HepG2 (cell line): ENCODE data around the gene PHKG1. TPM values are rescaled to one million over a fixed set of nuclear protein-coding genes. Genes with fewer than 3 reads are reported as not detected.

Experiments
- ATAC-seq: fragments of 200-7000 bp; cut with Tn5 transposase; 3 replicates; pipeline ENCODE4 v1.9.1; 2020; ENCODE audit warnings: mild to moderate bottlenecking, moderate library complexity
- BruUV-seq: library from RNA; stranded (reverse); fragments of 400-500 nt; replicated peaks from 2 replicates; lab custom pipeline; 2021; lab: Mats Ljungman, UMichigan
- CTCF ChIA-PET: fragments of 300-600 bp; formaldehyde crosslinking; extraction: SDS; loops from one replicate; lab custom pipeline; 2021; ENCODE audit warnings: low total read pairs, inconsistent platforms, low intra/inter-chr PET ratio; lab: Yijun Ruan, JAX
- POLR2A ChIA-PET: fragments of 350-600 bp; sonication (Branson Sonifier 250); formaldehyde crosslinking; loops from one replicate; lab custom pipeline; 2020; ENCODE audit warnings: antibody characterized with exemption, inconsistent platforms; lab: Yijun Ruan, JAX
- DNase-seq: peaks from one replicate; pipeline ENCODE4 v3.0.0-alpha.2; 2015; ENCODE audit warnings: low spot score
- FAIRE-seq: peaks from 3 replicates; lab custom pipeline; 2011; peaks lifted over from hg19 to GRCh38; lab: Jason Lieb, UNC
- H2AFZ ChIP-seq: one replicate; pipeline ENCODE4 v1.6.1; 2011; ENCODE audit warnings: low read length, inconsistent platforms
- H3K27ac ChIP-seq: fragments of 300-600 bp; 3 replicates; pipeline ENCODE4 v1.8.0; 2011; ENCODE audit warnings: mixed run types, mild to moderate bottlenecking, mixed read lengths, low read length, inconsistent platforms; ENCODE audit not compliant: insufficient read depth; ENCODE audit errors: extremely low read length
- H3K27me3 ChIP-seq, 2 experiments: fragments of 200-600 bp in 1 of 2; 2 replicates in 1 of 2; 3 replicates in 1 of 2; pipeline versions ENCODE4 v1.6.0 to v1.8.0; 2011; ENCODE audit warnings: low read length in 2 of 2, mild to moderate bottlenecking in 2 of 2, moderate library complexity in 2 of 2, inconsistent platforms in 1 of 2; ENCODE audit not compliant: insufficient read depth in 2 of 2, control insufficient read depth in 1 of 2
- H3K36me3 ChIP-seq, 2 experiments: fragments of 200-600 bp in 1 of 2; replicated peaks in 1 of 2; 2 replicates in 1 of 2; 3 replicates in 1 of 2; pipeline versions ENCODE4 v1.5.1 to v1.8.0; 2011; ENCODE audit warnings: low read length in 2 of 2, inconsistent platforms in 1 of 2; ENCODE audit not compliant: insufficient read depth in 2 of 2, control insufficient read depth in 1 of 2
- H3K4me1 ChIP-seq: 2 replicates; pipeline ENCODE4 v1.5.1; 2012; ENCODE audit warnings: low read length, inconsistent platforms; ENCODE audit not compliant: insufficient read depth
- H3K4me2 ChIP-seq: 2 replicates; pipeline ENCODE4 v1.6.0; 2011; ENCODE audit warnings: low read depth, low read length, inconsistent platforms
- H3K4me3 ChIP-seq, 3 experiments: fragments of 200-600 bp in 1 of 3; sonication (generic), shearing (Covaris generic) in 1 of 3; replicated peaks in 1 of 3; 2 replicates each; pipeline ENCODE4 v1.5.1; 2011 to 2016; ENCODE audit warnings: low read length in 3 of 3, inconsistent platforms in 2 of 3, low read depth in 2 of 3, mild to moderate bottlenecking in 2 of 3, control low read depth in 1 of 3, mixed read lengths in 1 of 3; ENCODE audit not compliant: insufficient read depth in 1 of 3
- H3K79me2 ChIP-seq: one replicate; pipeline ENCODE4 v1.6.1; 2011; ENCODE audit warnings: low read length, inconsistent platforms; ENCODE audit not compliant: insufficient read depth
- H3K9ac ChIP-seq: 2 replicates; pipeline ENCODE4 v1.6.0; 2011; ENCODE audit warnings: mild to moderate bottlenecking, low read depth, low read length, inconsistent platforms; ENCODE audit not compliant: insufficient read depth
- H3K9me3 ChIP-seq: 2 replicates; pipeline ENCODE4 v1.5.1; 2012; ENCODE audit warnings: mild to moderate bottlenecking, low read length
- H4K20me1 ChIP-seq: 2 replicates; pipeline ENCODE4 v1.6.0; 2011; ENCODE audit warnings: inconsistent platforms, mild to moderate bottlenecking, low read length, moderate library complexity; ENCODE audit not compliant: insufficient read depth
- BHLHE40 ChIP-seq: IDR thresholded peaks from 2 replicates; pipeline ENCODE4 v1.6.1; 2011; ENCODE audit warnings: low read length, improper control_type of control experiment
- BORCS8-MEF2B ChIP-seq: sonication (generic); formaldehyde crosslinking; IDR thresholded peaks from 2 replicates; pipeline ENCODE4 v1.8.0; 2022; ENCODE audit warnings: mild to moderate bottlenecking, missing genetic modification reagents
- BRD4 ChIP-seq: sonication (generic); formaldehyde crosslinking; IDR thresholded peaks from 2 replicates; pipeline ENCODE4 v1.4.0; 2020; ENCODE audit warnings: missing genetic modification reagents
- CAMTA2 ChIP-seq: sonication (generic); formaldehyde crosslinking; IDR thresholded peaks from 2 replicates; pipeline ENCODE4 v1.4.0; 2020; ENCODE audit warnings: mild to moderate bottlenecking, missing genetic modification reagents, borderline replicate concordance
- CBX2 ChIP-seq, 2 experiments: fragments of 200-600 bp in 1 of 2; sonication (generic); formaldehyde crosslinking in 1 of 2; IDR thresholded peaks; 2 replicates each; pipeline versions ENCODE4 v1.7.0 to v1.8.1; 2018 to 2022; ENCODE audit warnings: low read depth in 2 of 2, low read length in 1 of 2, mild to moderate bottlenecking in 1 of 2, missing genetic modification reagents in 1 of 2
- CHD4 ChIP-seq: fragments of 200-600 bp; sonication (generic); IDR thresholded peaks from 2 replicates; pipeline ENCODE4 v1.7.0; 2017; ENCODE audit warnings: mild to moderate bottlenecking, low read length, borderline replicate concordance
- PHF20 ChIP-seq: sonication (generic); formaldehyde crosslinking; IDR thresholded peaks from 2 replicates; pipeline ENCODE4 v1.5.0; 2020; ENCODE audit warnings: mild to moderate bottlenecking, missing genetic modification reagents
- TBX3 ChIP-seq: fragments of 450-650 bp; IDR thresholded peaks from 2 replicates; pipeline ENCODE4 v1.6.1; 2017; ENCODE audit warnings: antibody characterized with exemption, mild to moderate bottlenecking, inconsistent platforms, borderline replicate concordance
- TCF7 ChIP-seq: sonication (generic); IDR thresholded peaks from 2 replicates; pipeline ENCODE4 v1.6.1; 2016; ENCODE audit warnings: antibody characterized with exemption, low read depth
- ZBTB8A ChIP-seq: sonication (generic); formaldehyde crosslinking; IDR thresholded peaks from 2 replicates; pipeline ENCODE4 v1.4.0; 2020; ENCODE audit warnings: mild to moderate bottlenecking, low read depth, missing genetic modification reagents, borderline replicate concordance
- ZIK1 ChIP-seq: sonication (generic); formaldehyde crosslinking; IDR thresholded peaks from 2 replicates; pipeline ENCODE4 v1.5.0; 2020; ENCODE audit warnings: mild to moderate bottlenecking, low read depth, missing genetic modification reagents, borderline replicate concordance
- ZNF30 ChIP-seq: sonication (generic); formaldehyde crosslinking; IDR thresholded peaks from 2 replicates; pipeline ENCODE4 v1.5.0; 2020; ENCODE audit warnings: mild to moderate bottlenecking, missing genetic modification reagents
- ZNF354B ChIP-seq: sonication (generic); formaldehyde crosslinking; IDR thresholded peaks from 2 replicates; pipeline ENCODE4 v1.8.0; 2022; ENCODE audit warnings: mild to moderate bottlenecking, missing genetic modification reagents
- ZSCAN9 ChIP-seq: IDR thresholded peaks from 2 replicates; pipeline ENCODE4 v1.6.1; 2016; ENCODE audit warnings: borderline replicate concordance
- WGBS: methylation state at CpG from one replicate; pipeline ENCODE4 v1.1.6; 2017; ENCODE audit warnings: low lambda C conversion rate; 5-methylcytosine and 5-hydroxymethylcytosine counted together
- in situ Hi-C: cut with HindIII; loops from 2 replicates; pipeline ENCODE4 v1.10.0; 2017; ENCODE audit warnings: low pct_unique_long_range_greater_than_20kb; ENCODE audit not compliant: extremely low pct_ligation_motif_present
- intact Hi-C: fragments of 100-400 bp; cut with micrococcal nuclease; formaldehyde crosslinking; loops from one replicate; pipeline ENCODE4 v1.10.0; 2022; ENCODE audit not compliant: unreplicated experiment
- polyA plus RNA-seq, 8 experiments: library from polyadenylated mRNA; depleted of rRNA in 3 of 8; stranded (reverse) in 7 of 8; unstranded in 1 of 8; fragments of >200 nt; fragmentation: Illumina TruSeq in 4 of 8; extraction: Trizol in 4 of 8; gene quantifications; 2 replicates each; pipeline versions ENCODE4 v1.2.1 to v1.2.3, GENCODE V29; 2011 to 2016; ENCODE audit warnings: low read depth in 4 of 8, missing spikeins in 1 of 8, mixed read lengths in 1 of 8; ENCODE audit not compliant: insufficient read depth in 1 of 8
- total RNA-seq, 5 experiments: library from RNA; depleted of rRNA; stranded (reverse); fragments of >200 nt; fragmentation: Illumina TruSeq; extraction: Trizol; gene quantifications; 2 replicates each; pipeline ENCODE4 v1.2.3, GENCODE V29; 2016; ENCODE audit warnings: low read depth in 1 of 5
- TF ChIP-seq, protein P1 (sequence below): IDR thresholded peaks from 2 replicates; pipeline ENCODE4 v1.4.0; 2020; ENCODE audit warnings: mild to moderate bottlenecking, missing genetic modification reagents
- TF ChIP-seq, protein P2 (sequence below): sonication (generic); formaldehyde crosslinking; conservative IDR thresholded peaks from 2 replicates; pipeline ENCODE4 v1.4.0; 2020; ENCODE audit warnings: missing genetic modification reagents
- TF ChIP-seq, protein P3 (sequence below): sonication (generic); formaldehyde crosslinking; IDR thresholded peaks from 2 replicates; pipeline ENCODE4 v1.4.0; 2020; ENCODE audit warnings: mild to moderate bottlenecking, missing genetic modification reagents
- TF ChIP-seq, protein P4 (sequence below): sonication (generic); formaldehyde crosslinking; IDR thresholded peaks from 2 replicates; pipeline ENCODE4 v1.4.0; 2020; ENCODE audit warnings: mild to moderate bottlenecking, missing genetic modification reagents

PHKG1 gene
- total and polyA plus RNA-seq, 2 of the 13 experiments (the other 11 are each of a cell fraction or from before 2014, with no cell fraction given): 0.44 to 0.71 TPM

DNA sequence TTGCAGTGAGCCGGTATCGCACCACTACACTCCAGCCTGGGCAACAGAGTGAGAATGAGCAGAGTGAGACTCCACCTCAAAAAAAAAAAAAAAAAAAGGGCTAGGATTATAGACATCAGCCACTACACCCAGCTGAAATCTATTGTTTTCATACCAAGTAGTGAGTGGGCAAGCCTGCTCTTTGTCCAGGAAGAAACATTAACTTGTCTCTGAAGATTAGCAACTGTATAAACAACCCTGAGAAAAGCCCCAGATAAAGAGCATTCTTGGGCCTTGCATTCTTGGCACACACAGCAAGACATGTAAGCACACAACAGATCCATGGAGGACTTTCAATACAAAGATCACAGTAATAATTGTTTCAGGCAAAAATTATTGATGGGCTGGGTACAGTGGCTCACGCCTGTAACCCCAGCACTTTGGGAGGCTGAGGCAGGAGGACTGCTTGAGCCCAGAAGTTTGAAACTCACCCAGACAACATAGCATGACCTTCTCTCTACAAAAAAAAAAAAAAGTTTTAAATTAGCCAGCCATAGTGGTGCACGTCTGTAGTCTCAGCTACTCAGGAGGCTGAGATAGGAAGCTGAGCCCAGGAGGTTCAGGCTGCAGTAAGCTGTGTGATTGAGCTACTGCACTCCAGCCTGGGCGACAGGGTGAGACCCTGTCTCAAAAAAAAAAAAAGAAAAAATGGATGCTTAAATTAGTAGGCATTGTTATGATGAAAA lies 45.9 kb downstream of the PHKG1 start:
- WGBS: 9% methylated on average over 5 of the region's 5 CpGs
- peak overlapping the region; percentile 48 for H3K4me2 ChIP-seq
- FAIRE-seq: peak; percentile 23
- TF ChIP-seq BORCS8-MEF2B: no peak
- no peak for TF ChIP-seq ZNF354B
- TF ChIP-seq, protein P1, sequence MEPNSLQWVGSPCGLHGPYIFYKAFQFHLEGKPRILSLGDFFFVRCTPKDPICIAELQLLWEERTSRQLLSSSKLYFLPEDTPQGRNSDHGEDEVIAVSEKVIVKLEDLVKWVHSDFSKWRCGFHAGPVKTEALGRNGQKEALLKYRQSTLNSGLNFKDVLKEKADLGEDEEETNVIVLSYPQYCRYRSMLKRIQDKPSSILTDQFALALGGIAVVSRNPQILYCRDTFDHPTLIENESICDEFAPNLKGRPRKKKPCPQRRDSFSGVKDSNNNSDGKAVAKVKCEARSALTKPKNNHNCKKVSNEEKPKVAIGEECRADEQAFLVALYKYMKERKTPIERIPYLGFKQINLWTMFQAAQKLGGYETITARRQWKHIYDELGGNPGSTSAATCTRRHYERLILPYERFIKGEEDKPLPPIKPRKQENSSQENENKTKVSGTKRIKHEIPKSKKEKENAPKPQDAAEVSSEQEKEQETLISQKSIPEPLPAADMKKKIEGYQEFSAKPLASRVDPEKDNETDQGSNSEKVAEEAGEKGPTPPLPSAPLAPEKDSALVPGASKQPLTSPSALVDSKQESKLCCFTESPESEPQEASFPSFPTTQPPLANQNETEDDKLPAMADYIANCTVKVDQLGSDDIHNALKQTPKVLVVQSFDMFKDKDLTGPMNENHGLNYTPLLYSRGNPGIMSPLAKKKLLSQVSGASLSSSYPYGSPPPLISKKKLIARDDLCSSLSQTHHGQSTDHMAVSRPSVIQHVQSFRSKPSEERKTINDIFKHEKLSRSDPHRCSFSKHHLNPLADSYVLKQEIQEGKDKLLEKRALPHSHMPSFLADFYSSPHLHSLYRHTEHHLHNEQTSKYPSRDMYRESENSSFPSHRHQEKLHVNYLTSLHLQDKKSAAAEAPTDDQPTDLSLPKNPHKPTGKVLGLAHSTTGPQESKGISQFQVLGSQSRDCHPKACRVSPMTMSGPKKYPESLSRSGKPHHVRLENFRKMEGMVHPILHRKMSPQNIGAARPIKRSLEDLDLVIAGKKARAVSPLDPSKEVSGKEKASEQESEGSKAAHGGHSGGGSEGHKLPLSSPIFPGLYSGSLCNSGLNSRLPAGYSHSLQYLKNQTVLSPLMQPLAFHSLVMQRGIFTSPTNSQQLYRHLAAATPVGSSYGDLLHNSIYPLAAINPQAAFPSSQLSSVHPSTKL: peak; percentile 59
- TF ChIP-seq TCF7: no peak
- TF ChIP-seq PHF20 (CRISPR knock-in tag): no peak
- no peak for TF ChIP-seq ZNF30 (CRISPR knock-in tag)
- no peak for TF ChIP-seq ZIK1 (CRISPR knock-in tag)
- no peak for TF ChIP-seq CAMTA2 (CRISPR knock-in tag)
- TF ChIP-seq BRD4: no peak
- no peak for TF ChIP-seq BHLHE40
- TF ChIP-seq CBX2 (IDR thresholded peaks at IDR 0.05; ENCODE audit: low read depth, low read length): no peak
- no peak for TF ChIP-seq CBX2 (CRISPR knock-in tag; IDR thresholded peaks at IDR 0.05; ENCODE audit: low read depth)
- TF ChIP-seq, protein P2, sequence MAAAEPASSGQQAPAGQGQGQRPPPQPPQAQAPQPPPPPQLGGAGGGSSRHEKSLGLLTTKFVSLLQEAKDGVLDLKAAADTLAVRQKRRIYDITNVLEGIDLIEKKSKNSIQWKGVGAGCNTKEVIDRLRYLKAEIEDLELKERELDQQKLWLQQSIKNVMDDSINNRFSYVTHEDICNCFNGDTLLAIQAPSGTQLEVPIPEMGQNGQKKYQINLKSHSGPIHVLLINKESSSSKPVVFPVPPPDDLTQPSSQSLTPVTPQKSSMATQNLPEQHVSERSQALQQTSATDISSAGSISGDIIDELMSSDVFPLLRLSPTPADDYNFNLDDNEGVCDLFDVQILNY (CRISPR knock-in tag): no peak
- TF ChIP-seq, protein P3, sequence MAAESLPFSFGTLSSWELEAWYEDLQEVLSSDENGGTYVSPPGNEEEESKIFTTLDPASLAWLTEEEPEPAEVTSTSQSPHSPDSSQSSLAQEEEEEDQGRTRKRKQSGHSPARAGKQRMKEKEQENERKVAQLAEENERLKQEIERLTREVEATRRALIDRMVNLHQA: no peak
- TF ChIP-seq, protein P4, sequence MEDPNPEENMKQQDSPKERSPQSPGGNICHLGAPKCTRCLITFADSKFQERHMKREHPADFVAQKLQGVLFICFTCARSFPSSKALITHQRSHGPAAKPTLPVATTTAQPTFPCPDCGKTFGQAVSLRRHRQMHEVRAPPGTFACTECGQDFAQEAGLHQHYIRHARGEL: no peak
- TF ChIP-seq CHD4: no peak
- TF ChIP-seq TBX3: no peak
- TF ChIP-seq ZBTB8A: no peak
- no peak for TF ChIP-seq ZSCAN9 (CRISPR knock-in tag)

More for the DNA sequence above, 45.9 kb downstream of the PHKG1 start:
- CTCF ChIA-PET: no interaction called here
- ATAC-seq (peak; percentile 23; the same call in 2 of the 3 replicates), DNase-seq (peak; percentile 35)
- H3K79me2 ChIP-seq: peaks cover 19% of the 10 kb centered on the region
- peak overlapping the region; percentile 71 for H3K27ac ChIP-seq
- H3K27me3 ChIP-seq: no peaks in the 10 kb centered on the region
- H3K36me3 ChIP-seq: peaks cover 0 to 2% of the 10 kb centered on the region in 2 experiments; a peak in 3 of 5 replicates
- BruUV-seq: no TSS peak
- peak overlapping the region in 1 of 3 experiments; percentile 31; a peak in 1 of 6 replicates for H3K4me3 ChIP-seq
- peaks cover 56% of the 10 kb centered on the region for H3K4me1 ChIP-seq
- H3K9me3 ChIP-seq: no peaks in the 10 kb centered on the region
- POLR2A ChIA-PET: interaction anchor here (0.7 to 1.8 kb wide), 4 partner anchors 13 to 40 kb away, joined by 4 to 19 read pairs (median 4); partner anchors contain the start of gene SUMF2
- in situ Hi-C loops: no loop called here
- H4K20me1 ChIP-seq: no peaks in the 10 kb centered on the region
- intact Hi-C loops: loop anchor here (1.0 kb wide), 1 partner anchor 13 kb away; no protein-coding TSS in a partner anchor
- no peak overlapping the region for H2AFZ ChIP-seq
- H3K9ac ChIP-seq: no peak overlapping the region
